Gastrocnemius medialis (tissue), 4 donors: Measurements from ENCODE around the gene HECTD2.

Experiments used
- CTCF ChIP-seq, 5 experiments: fragments of 450-650 bp in 3 of 5; fragments of 200-600 bp in 2 of 5; sonication (generic) in 2 of 5; IDR thresholded peaks in 4 of 5; conservative IDR thresholded peaks in 1 of 5; 1 replicate in 4 of 5; 2 replicates in 1 of 5; pipeline ENCODE4 v1.5.1; 2016 to 2019; ENCODE audit warnings: antibody characterized with exemption in 5 of 5, mild to moderate bottlenecking in 3 of 5, moderate library complexity in 3 of 5
- POLR2A ChIP-seq, 2 donors: fragments of 450-650 bp; IDR thresholded peaks; one replicate each; pipeline ENCODE4 v1.6.1; 2017; ENCODE audit warnings: antibody characterized with exemption in 2 of 2, mild to moderate bottlenecking in 2 of 2, moderate library complexity in 2 of 2

- no peak for TF ChIP-seq POLR2A (IDR thresholded peaks at IDR 0.05)
- TF ChIP-seq CTCF (IDR thresholded peaks at IDR 0.05 in 4 of 5, conservative IDR thresholded peaks at IDR 0.05 in 1 of 5), result no peak
Observed at GRCh38 chr10:91479583-91479982, 69.4 kb downstream of the HECTD2 start.
